GM23338 (cell line): ENCODE measurements around the gene PPP1R14B. TPM values are rescaled to one million over a fixed set of nuclear protein-coding genes. Genes with fewer than 3 reads are reported as not detected.

Source experiments
- ATAC-seq: fragments of 200-7000 bp; cut with Tn5 transposase; 3 replicates; pipeline ENCODE4 v1.9.1; 2020
- DNase-seq: peaks from one replicate; pipeline ENCODE4 v3.0.0-alpha.2; 2015; ENCODE audit warnings: low spot score
- H2AFZ ChIP-seq: fragments of 200-600 bp; sonication (generic); 2 replicates; pipeline ENCODE4 v1.8.0; 2016; ENCODE audit warnings: antibody characterized with exemption, mild to moderate bottlenecking, moderate library complexity
- H3F3A ChIP-seq: fragments of 200-600 bp; sonication (generic); replicated peaks from 2 replicates; pipeline ENCODE4 v1.8.0; 2017; ENCODE audit warnings: antibody characterized with exemption, mixed run types, low read depth
- H3K27ac ChIP-seq: fragments of 200-600 bp; sonication (generic); 2 replicates; pipeline ENCODE4 v1.6.1; 2016; ENCODE audit warnings: low read depth
- H3K27me3 ChIP-seq: fragments of 200-600 bp; sonication (generic); 2 replicates; pipeline ENCODE4 v1.8.0; 2016; ENCODE audit warnings: mild to moderate bottlenecking, mixed run types, moderate library complexity; ENCODE audit not compliant: insufficient read depth
- H3K36me3 ChIP-seq: fragments of 200-600 bp; sonication (generic); 2 replicates; pipeline ENCODE4 v1.8.0; 2016; ENCODE audit warnings: mild to moderate bottlenecking; ENCODE audit not compliant: insufficient read depth
- H3K4me1 ChIP-seq: fragments of 200-600 bp; sonication (generic); 2 replicates; pipeline ENCODE4 v1.8.0; 2016; ENCODE audit warnings: mild to moderate bottlenecking, moderate library complexity; ENCODE audit not compliant: insufficient read depth
- H3K4me2 ChIP-seq: fragments of 200-600 bp; sonication (generic); 2 replicates; pipeline ENCODE4 v1.7.1; 2017; ENCODE audit warnings: mixed run types
- H3K4me3 ChIP-seq: fragments of 200-600 bp; sonication (generic); 2 replicates; pipeline ENCODE4 v1.6.1; 2016; ENCODE audit warnings: mixed run types
- H3K79me2 ChIP-seq: fragments of 200-600 bp; sonication (generic); replicated peaks from 2 replicates; pipeline ENCODE4 v1.8.0; 2017; ENCODE audit warnings: mild to moderate bottlenecking; ENCODE audit not compliant: insufficient read depth
- H3K9me2 ChIP-seq: fragments of 200-600 bp; sonication (generic); 2 replicates; pipeline ENCODE4 v1.8.0; 2017; ENCODE audit not compliant: insufficient read depth
- H4K20me1 ChIP-seq: fragments of 200-600 bp; sonication (generic); replicated peaks from 2 replicates; pipeline ENCODE4 v1.8.0; 2017; ENCODE audit warnings: mild to moderate bottlenecking; ENCODE audit not compliant: insufficient read depth
- H3K27ac Mint-ChIP-seq: 2 replicates; pipeline ENCODE4 v1.8.0; 2020; ENCODE audit warnings: inconsistent platforms, mild to moderate bottlenecking, moderate library complexity, mixed read lengths
- H3K27me3 Mint-ChIP-seq: 3 replicates; pipeline ENCODE4 v1.8.0; 2022; ENCODE audit warnings: low read depth, mild to moderate bottlenecking, moderate library complexity, mixed read lengths, inconsistent platforms; ENCODE audit not compliant: insufficient read depth, poor library complexity
- H3K36me3 Mint-ChIP-seq: 3 replicates; pipeline ENCODE4 v1.8.0; 2021; ENCODE audit warnings: low read depth, mild to moderate bottlenecking, inconsistent platforms, moderate library complexity, mixed read lengths
- H3K4me1 Mint-ChIP-seq: 3 replicates; pipeline ENCODE4 v1.8.0; 2020; ENCODE audit warnings: mild to moderate bottlenecking, inconsistent platforms, mixed read lengths
- H3K4me3 Mint-ChIP-seq: 3 replicates; pipeline ENCODE4 v1.8.0; 2021; ENCODE audit warnings: moderate library complexity, mild to moderate bottlenecking, inconsistent platforms, mixed read lengths
- H3K9me3 Mint-ChIP-seq: 3 replicates; pipeline ENCODE4 v1.8.0; 2020; ENCODE audit warnings: moderate library complexity, mild to moderate bottlenecking, inconsistent platforms, mixed read lengths
- EZH2phosphoT487 ChIP-seq: fragments of 200-600 bp; sonication (generic); IDR thresholded peaks from one replicate; pipeline ENCODE4 v1.8.1; 2018; ENCODE audit warnings: antibody characterized with exemption; ENCODE audit not compliant: unreplicated experiment
- REST ChIP-seq: IDR thresholded peaks from one replicate; pipeline ENCODE4 v1.6.1; 2018; ENCODE audit warnings: antibody characterized with exemption; ENCODE audit not compliant: unreplicated experiment
- polyA plus RNA-seq: library from polyadenylated mRNA; unstranded; fragments of >200 nt; fragmentation: Nextera tagmentation; extraction: Ambion mirVana; gene quantifications from 2 replicates; pipeline ENCODE4 v1.2.1, GENCODE V29; 2016
- total RNA-seq: library from RNA; depleted of rRNA; stranded (reverse); fragments of >200 nt; shearing (Covaris generic); gene quantifications from 2 replicates; pipeline ENCODE4 v1.2.3, GENCODE V29; 2014

PPP1R14B gene
- total and polyA plus RNA-seq, 2 experiments from 2014 or later: 250 to 315 TPM

- TF ChIP-seq REST: no peak
These were observed 21.7 kb downstream of the PPP1R14B start (continued) for GRCh38 chr11:64224891-64225607.

- Mint-ChIP-seq H3K4me1 (peaks cover 9% of the 10 kb centered on the region), H3K36me3 (no peaks in the 10 kb centered on the region), H3K4me3 (peak overlapping the region; percentile 89; the same call in 2 of the 3 replicates), H3K27ac (no peak overlapping the region), H3K27me3 (peaks cover 4% of the 10 kb centered on the region), H3K9me3 (no peaks in the 10 kb centered on the region)
- Histone ChIP-seq H3K4me2 (no peak overlapping the region), H3F3A (0 out of 2 replicates have a peak, but pooled peaks cover 3% of the 10 kb centered on the region), H3K4me3 (no peak overlapping the region), H3K27ac (no peak overlapping the region), H4K20me1 (no peaks in the 10 kb centered on the region), H3K27me3 (no peaks in the 10 kb centered on the region), H3K36me3 (no peaks in the 10 kb centered on the region; the same call in 1 of the 2 replicates), H3K79me2 (no peaks in the 10 kb centered on the region; the same call in 1 of the 2 replicates), H2AFZ (no peak overlapping the region), H3K4me1 (no peaks in the 10 kb centered on the region; the same call in 1 of the 2 replicates), H3K9me2 (no peaks in the 10 kb centered on the region)
- DNase-seq: no peak
- TF ChIP-seq REST (no peak), EZH2phosphoT487 (no peak)
- ATAC-seq: no peak
These were observed 22.4 kb downstream of the PPP1R14B start for GRCh38 chr11:64224151-64224890.
